HepG2 (cell line): ENCODE results near the gene SRCAP. TPM values are rescaled to one million over a fixed set of nuclear protein-coding genes. Genes with fewer than 3 reads are reported as not detected.

Source experiments
- AGO2 ChIP-seq: fragments of 200-400 bp; formaldehyde crosslinking; optimal IDR thresholded peaks from 2 replicates; pipeline ENCODE3; 2017; ENCODE audit warnings: mild to moderate bottlenecking, low read depth, low read length, moderate library complexity
- ARNT2 ChIP-seq: sonication (generic); formaldehyde crosslinking; IDR thresholded peaks from 2 replicates; pipeline ENCODE4 v1.8.0; 2022; ENCODE audit warnings: mild to moderate bottlenecking, low read depth, missing genetic modification reagents, moderate library complexity
- BRD4 ChIP-seq: sonication (generic); formaldehyde crosslinking; IDR thresholded peaks from 2 replicates; pipeline ENCODE4 v1.4.0; 2020; ENCODE audit warnings: missing genetic modification reagents
- HDAC2 ChIP-seq: sonication (generic); formaldehyde crosslinking; IDR thresholded peaks from 2 replicates; pipeline ENCODE4 v1.4.0; 2020; ENCODE audit warnings: missing genetic modification reagents
- KDM5B ChIP-seq: sonication (generic); formaldehyde crosslinking; IDR thresholded peaks from 2 replicates; pipeline ENCODE4 v1.4.0; 2020; ENCODE audit warnings: missing genetic modification reagents, mild to moderate bottlenecking, borderline replicate concordance
- MLLT10 ChIP-seq: sonication (generic); formaldehyde crosslinking; IDR thresholded peaks from 2 replicates; pipeline ENCODE4 v1.4.0; 2020; ENCODE audit warnings: missing genetic modification reagents
- NFATC3 ChIP-seq: sonication (generic); formaldehyde crosslinking; IDR thresholded peaks from 2 replicates; pipeline ENCODE4 v1.5.1; 2020; ENCODE audit warnings: mild to moderate bottlenecking, missing genetic modification reagents
- NFYB ChIP-seq: sonication (generic); formaldehyde crosslinking; IDR thresholded peaks from 2 replicates; pipeline ENCODE4 v1.4.0; 2020; ENCODE audit warnings: missing genetic modification reagents
- NR3C1 ChIP-seq: sonication (generic); formaldehyde crosslinking; IDR thresholded peaks from 2 replicates; pipeline ENCODE4 v1.4.0; 2020; ENCODE audit warnings: missing genetic modification reagents
- PRMT3 ChIP-seq: sonication (generic); formaldehyde crosslinking; IDR thresholded peaks from 2 replicates; pipeline ENCODE4 v1.8.1; 2022; ENCODE audit warnings: low read depth, mild to moderate bottlenecking, moderate library complexity, missing genetic modification reagents, borderline replicate concordance
- RBFOX2 ChIP-seq: fragments of 200-400 bp; formaldehyde crosslinking; IDR thresholded peaks from 2 replicates; pipeline ENCODE4 v1.6.1; 2017; ENCODE audit warnings: low read depth, mild to moderate bottlenecking, low read length
- SIX1 ChIP-seq: sonication (generic); formaldehyde crosslinking; IDR thresholded peaks from 2 replicates; pipeline ENCODE4 v1.4.0; 2020; ENCODE audit warnings: missing genetic modification reagents, borderline replicate concordance
- SMAD3 ChIP-seq: sonication (generic); formaldehyde crosslinking; IDR thresholded peaks from 2 replicates; pipeline ENCODE4 v1.4.0; 2020; ENCODE audit warnings: missing genetic modification reagents
- SOX5 ChIP-seq: IDR thresholded peaks from 2 replicates; pipeline ENCODE4 v1.6.1; 2016; ENCODE audit warnings: borderline replicate concordance
- TOPORS ChIP-seq: sonication (generic); formaldehyde crosslinking; IDR thresholded peaks from 2 replicates; pipeline ENCODE4 v1.8.0; 2023; ENCODE audit warnings: mild to moderate bottlenecking, missing genetic modification reagents
- XBP1 ChIP-seq: sonication (generic); formaldehyde crosslinking; IDR thresholded peaks from 2 replicates; pipeline ENCODE4 v1.5.0; 2020; ENCODE audit warnings: missing genetic modification reagents
- ZNF180 ChIP-seq: sonication (generic); formaldehyde crosslinking; IDR thresholded peaks from 2 replicates; pipeline ENCODE4 v1.4.0; 2020; ENCODE audit warnings: low read depth, missing genetic modification reagents, borderline replicate concordance
- ZNF276 ChIP-seq: sonication (generic); formaldehyde crosslinking; IDR thresholded peaks from 2 replicates; pipeline ENCODE4 v1.4.0; 2020; ENCODE audit warnings: mild to moderate bottlenecking, low read depth, missing genetic modification reagents
- ZNF296 ChIP-seq: sonication (generic); formaldehyde crosslinking; conservative IDR thresholded peaks from 2 replicates; pipeline ENCODE4 v1.5.0; 2020; ENCODE audit warnings: mild to moderate bottlenecking, missing genetic modification reagents
- ZNF33B ChIP-seq: sonication (generic); formaldehyde crosslinking; IDR thresholded peaks from 2 replicates; pipeline ENCODE4 v1.5.1; 2020; ENCODE audit warnings: mild to moderate bottlenecking, missing genetic modification reagents
- ZNF446 ChIP-seq: sonication (generic); formaldehyde crosslinking; IDR thresholded peaks from 2 replicates; pipeline ENCODE4 v1.5.0; 2020; ENCODE audit warnings: mild to moderate bottlenecking, missing genetic modification reagents
- ZNF513 ChIP-seq: sonication (generic); formaldehyde crosslinking; conservative IDR thresholded peaks from 2 replicates; pipeline ENCODE4 v1.5.0; 2020; ENCODE audit warnings: missing genetic modification reagents
- ZNF550 ChIP-seq: sonication (generic); formaldehyde crosslinking; IDR thresholded peaks from 2 replicates; pipeline ENCODE4 v1.4.0; 2020; ENCODE audit warnings: mild to moderate bottlenecking, missing genetic modification reagents, borderline replicate concordance
- ZNF710 ChIP-seq: sonication (generic); formaldehyde crosslinking; IDR thresholded peaks from 2 replicates; pipeline ENCODE4 v1.5.0; 2020; ENCODE audit warnings: mild to moderate bottlenecking, missing genetic modification reagents, borderline replicate concordance
- ZNF746 ChIP-seq: sonication (generic); formaldehyde crosslinking; IDR thresholded peaks from 2 replicates; pipeline ENCODE4 v1.8.0; 2022; ENCODE audit warnings: mild to moderate bottlenecking, missing genetic modification reagents
- polyA plus RNA-seq, 8 experiments: library from polyadenylated mRNA; depleted of rRNA in 3 of 8; stranded (reverse) in 7 of 8; unstranded in 1 of 8; fragments of >200 nt; fragmentation: Illumina TruSeq in 4 of 8; extraction: Trizol in 4 of 8; gene quantifications; 2 replicates each; pipeline versions ENCODE4 v1.2.1 to v1.2.3, GENCODE V29; 2011 to 2016; ENCODE audit warnings: low read depth in 4 of 8, missing spikeins in 1 of 8, mixed read lengths in 1 of 8; ENCODE audit not compliant: insufficient read depth in 1 of 8
- total RNA-seq, 5 experiments: library from RNA; depleted of rRNA; stranded (reverse); fragments of >200 nt; fragmentation: Illumina TruSeq; extraction: Trizol; gene quantifications; 2 replicates each; pipeline ENCODE4 v1.2.3, GENCODE V29; 2016; ENCODE audit warnings: low read depth in 1 of 5
- TF ChIP-seq, protein P1 (sequence below): sonication (generic); formaldehyde crosslinking; IDR thresholded peaks from 2 replicates; pipeline ENCODE4 v1.4.0; 2020; ENCODE audit warnings: missing genetic modification reagents

Gene SRCAP
- total and polyA plus RNA-seq, 2 of the 13 experiments (the other 11 are each of a cell fraction or from before 2014, with no cell fraction given) = 4.9 to 9.0 TPM

DNA sequence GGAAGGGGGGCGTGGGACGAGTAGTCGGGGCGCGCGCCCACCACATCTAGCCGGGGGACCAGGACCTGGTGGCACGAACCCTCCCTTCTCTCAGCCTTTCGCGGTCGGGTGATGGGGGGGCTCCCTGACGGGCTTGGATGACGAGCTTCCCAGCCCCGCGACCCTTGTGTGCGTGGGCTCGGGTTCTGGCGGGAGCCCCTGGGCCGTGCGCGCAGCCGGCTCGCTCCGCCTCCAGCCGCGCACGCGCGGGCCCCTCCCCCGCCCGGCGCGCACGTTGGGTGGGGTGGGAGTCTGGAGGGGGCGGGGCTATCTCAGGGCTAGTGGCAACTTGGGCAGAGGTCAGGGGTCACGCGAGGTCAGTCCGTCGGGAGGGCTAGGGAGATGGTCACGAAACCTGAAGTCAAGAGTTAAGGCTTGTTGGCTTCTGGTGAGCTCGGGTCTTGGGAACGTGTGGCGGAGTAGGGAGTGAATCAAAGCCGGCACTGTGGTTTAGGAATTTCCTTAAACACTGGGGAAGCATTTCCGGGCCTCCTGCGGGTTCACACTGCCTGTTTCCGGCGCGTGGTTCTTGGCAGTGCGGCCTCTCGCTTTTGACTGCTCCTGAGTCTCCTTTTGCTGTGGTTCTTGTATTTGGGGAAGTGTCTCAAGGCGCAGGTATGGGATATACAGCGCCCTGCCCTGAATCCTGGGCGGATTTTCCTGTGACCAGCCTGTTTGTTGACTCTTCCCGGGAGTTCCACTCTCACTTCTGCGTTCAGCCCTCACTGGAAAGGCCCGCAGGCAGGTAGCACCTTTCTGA lies at the start of gene SRCAP (continued):
- TF ChIP-seq ZNF180 (CRISPR knock-in tag) = no peak
- TF ChIP-seq ZNF33B = no peak
- no peak for TF ChIP-seq ZNF276 (CRISPR knock-in tag)
- no peak; the same call in 1 of the 2 replicates for TF ChIP-seq ZNF746 (CRISPR knock-in tag)
- TF ChIP-seq SIX1 (CRISPR knock-in tag) = no peak
- no peak for TF ChIP-seq NFYB
- TF ChIP-seq ZNF550 = no peak; the same call in 1 of the 2 replicates
- no peak for TF ChIP-seq ZNF513
- peak; percentile 97 for TF ChIP-seq TOPORS (CRISPR knock-in tag)
- TF ChIP-seq BRD4 (CRISPR knock-in tag) = no peak
- TF ChIP-seq PRMT3 = no peak
- TF ChIP-seq ZNF446 (CRISPR knock-in tag) = no peak
- no peak for TF ChIP-seq NFATC3 (CRISPR knock-in tag)
- TF ChIP-seq KDM5B = no peak; the same call in 1 of the 2 replicates
- TF ChIP-seq ZNF710 (CRISPR knock-in tag) = no peak
- TF ChIP-seq SMAD3 = no peak
- peak; percentile 91 for TF ChIP-seq NR3C1 (CRISPR knock-in tag)
- TF ChIP-seq XBP1 = 0 out of 2 replicates have a peak, but pooled peaks have one; percentile 56
- peak; percentile 61; the same call in 1 of the 2 replicates for TF ChIP-seq HDAC2 (CRISPR knock-in tag)
- TF ChIP-seq MLLT10 = no peak
- peak; percentile 92 for TF ChIP-seq AGO2
- peak; percentile 75 for TF ChIP-seq RBFOX2
- no peak; the same call in 1 of the 2 replicates for TF ChIP-seq ARNT2
- TF ChIP-seq, protein P1, sequence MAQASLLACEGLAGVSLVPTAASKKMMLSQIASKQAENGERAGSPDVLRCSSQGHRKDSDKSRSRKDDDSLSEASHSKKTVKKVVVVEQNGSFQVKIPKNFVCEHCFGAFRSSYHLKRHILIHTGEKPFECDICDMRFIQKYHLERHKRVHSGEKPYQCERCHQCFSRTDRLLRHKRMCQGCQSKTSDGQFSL = no peak; the same call in 1 of the 2 replicates
- TF ChIP-seq SOX5 (CRISPR knock-in tag) = no peak; the same call in none of the 2 replicates
- TF ChIP-seq ZNF296 (CRISPR knock-in tag) = no peak
